ENCODE results near the gene PPP6R2.
"Not testable (repeated sequence)": the region's sequence is repeated elsewhere in the genome, so short reads cannot be mapped to it uniquely, and the experiment has no call there.

Gene PPP6R2

DNA sequence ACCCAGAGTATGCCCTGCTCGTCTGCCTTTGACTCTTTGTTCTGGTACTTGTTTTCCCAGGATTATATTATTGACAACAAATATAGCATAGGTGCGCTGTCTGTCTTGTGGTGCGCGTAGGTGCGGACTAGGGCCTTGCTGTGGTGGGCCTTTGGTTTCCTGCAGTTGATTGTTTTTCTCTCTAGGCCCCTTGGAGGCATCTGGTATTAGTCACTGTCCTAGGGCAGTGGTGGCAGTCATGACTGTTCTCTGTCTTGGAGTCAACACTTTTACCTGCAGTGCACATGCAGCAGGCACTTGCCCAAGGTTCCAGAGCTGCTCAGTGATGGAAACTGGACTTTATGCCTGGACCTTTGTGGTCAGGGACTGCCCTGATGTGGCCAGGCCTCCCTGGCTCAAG is 18.6 kb downstream of the PPP6R2 start:
- Histone ChIP-seq H3K79me2 (ENCODE audit: insufficient read depth, low read depth) (peaks cover 62% of the 10 kb centered on the region; the same call in 1 of the 2 replicates), H4K20me1 (ENCODE audit: insufficient read depth) (no peaks in the 10 kb centered on the region), H3K36me3 (ENCODE audit: insufficient read depth) (no peaks in the 10 kb centered on the region), H3K9ac (no peak overlapping the region), H3K4me3 (IDR thresholded peaks at IDR 0.05; ENCODE audit: insufficient read depth, low read depth, low read length) (no peak overlapping the region), H3K27ac (no peak overlapping the region), H3K27me3 (ENCODE audit: insufficient read depth, low read depth) (no peaks in the 10 kb centered on the region), H3K4me2 (no peak overlapping the region), H2AFZ (ENCODE audit: low read depth) (no peak overlapping the region), H3K4me1 (ENCODE audit: low read depth, poor library complexity, severe bottlenecking) (no peaks in the 10 kb centered on the region)
- TF ChIP-seq, protein P1, sequence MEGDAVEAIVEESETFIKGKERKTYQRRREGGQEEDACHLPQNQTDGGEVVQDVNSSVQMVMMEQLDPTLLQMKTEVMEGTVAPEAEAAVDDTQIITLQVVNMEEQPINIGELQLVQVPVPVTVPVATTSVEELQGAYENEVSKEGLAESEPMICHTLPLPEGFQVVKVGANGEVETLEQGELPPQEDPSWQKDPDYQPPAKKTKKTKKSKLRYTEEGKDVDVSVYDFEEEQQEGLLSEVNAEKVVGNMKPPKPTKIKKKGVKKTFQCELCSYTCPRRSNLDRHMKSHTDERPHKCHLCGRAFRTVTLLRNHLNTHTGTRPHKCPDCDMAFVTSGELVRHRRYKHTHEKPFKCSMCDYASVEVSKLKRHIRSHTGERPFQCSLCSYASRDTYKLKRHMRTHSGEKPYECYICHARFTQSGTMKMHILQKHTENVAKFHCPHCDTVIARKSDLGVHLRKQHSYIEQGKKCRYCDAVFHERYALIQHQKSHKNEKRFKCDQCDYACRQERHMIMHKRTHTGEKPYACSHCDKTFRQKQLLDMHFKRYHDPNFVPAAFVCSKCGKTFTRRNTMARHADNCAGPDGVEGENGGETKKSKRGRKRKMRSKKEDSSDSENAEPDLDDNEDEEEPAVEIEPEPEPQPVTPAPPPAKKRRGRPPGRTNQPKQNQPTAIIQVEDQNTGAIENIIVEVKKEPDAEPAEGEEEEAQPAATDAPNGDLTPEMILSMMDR (conservative IDR thresholded peaks at IDR 0.05; ENCODE audit: low read depth, low read length) = no peak

GRCh38 chr22:50363166-50363802 is 20.2 kb downstream of the PPP6R2 start:
- Histone ChIP-seq H3K4me2 (no peak overlapping the region), H3K27me3 (ENCODE audit: insufficient read depth, low read depth) (no peaks in the 10 kb centered on the region), H3K9ac (no peak overlapping the region), H3K79me2 (ENCODE audit: insufficient read depth, low read depth) (peaks cover 52% of the 10 kb centered on the region; the same call in 1 of the 2 replicates), H3K36me3 (ENCODE audit: insufficient read depth) (no peaks in the 10 kb centered on the region), H3K4me3 (IDR thresholded peaks at IDR 0.05; ENCODE audit: insufficient read depth, low read depth, low read length) (no peak overlapping the region), H3K4me1 (ENCODE audit: low read depth, poor library complexity, severe bottlenecking) (no peaks in the 10 kb centered on the region), H2AFZ (ENCODE audit: low read depth) (no peak overlapping the region), H3K27ac (no peak overlapping the region), H4K20me1 (ENCODE audit: insufficient read depth) (no peaks in the 10 kb centered on the region)
- TF ChIP-seq, protein P1 (conservative IDR thresholded peaks at IDR 0.05; ENCODE audit: low read depth, low read length) = no peak

- peaks cover 52% of the 10 kb centered on the region; the same call in 1 of the 2 replicates for H3K79me2 ChIP-seq (ENCODE audit: insufficient read depth, low read depth)
- H3K4me2 ChIP-seq; H3K27me3 ChIP-seq (ENCODE audit: insufficient read depth, low read depth); H4K20me1 ChIP-seq (ENCODE audit: insufficient read depth); H3K36me3 ChIP-seq (ENCODE audit: insufficient read depth); H3K4me1 ChIP-seq (ENCODE audit: low read depth, poor library complexity, severe bottlenecking); H2AFZ ChIP-seq (ENCODE audit: low read depth); H3K9ac ChIP-seq; H3K4me3 ChIP-seq (IDR thresholded peaks at IDR 0.05; ENCODE audit: insufficient read depth, low read depth, low read length); H3K27ac ChIP-seq: not testable (repeated sequence)
These were observed 20.7 kb downstream of the PPP6R2 start for GRCh38 chr22:50363803-50364194.

DNA sequence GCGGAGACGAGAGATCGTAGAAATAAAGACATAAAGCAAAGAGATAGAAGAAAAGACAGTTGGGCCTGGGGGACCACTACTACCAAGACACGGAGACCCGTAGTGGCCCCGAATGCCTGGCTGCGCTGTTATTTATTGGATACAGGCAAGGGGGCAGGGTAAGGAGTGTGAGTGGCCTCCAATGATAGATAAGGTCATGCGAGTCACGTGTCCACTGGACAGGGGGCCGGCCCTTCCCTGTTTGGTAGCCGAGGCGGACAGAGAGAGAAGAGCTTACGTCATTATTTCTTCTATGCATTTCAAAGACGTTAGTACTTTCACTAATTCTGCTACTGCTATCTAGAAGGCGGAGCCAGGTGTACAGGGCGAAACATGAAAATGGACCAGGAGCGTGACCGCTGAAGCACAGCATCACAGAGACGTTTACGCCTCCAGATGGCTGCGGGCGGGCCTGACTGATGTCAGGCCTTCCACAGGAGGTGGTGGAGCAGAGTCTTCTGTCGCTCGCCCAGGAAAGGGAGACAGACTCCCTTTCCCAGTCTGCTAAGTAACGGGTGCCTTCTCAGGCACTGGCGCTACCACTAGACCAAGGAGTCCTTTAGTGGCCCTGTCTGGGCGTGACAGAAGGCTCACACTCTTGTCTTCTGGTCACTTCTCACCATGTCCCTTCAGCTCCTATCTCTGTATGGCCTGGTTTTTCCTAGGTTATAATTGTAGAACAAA is 24.8 kb downstream of the PPP6R2 start:
- TF ChIP-seq, protein P1 (conservative IDR thresholded peaks at IDR 0.05; ENCODE audit: low read depth, low read length) = no peak
- H3K4me2 ChIP-seq = no peak overlapping the region
- peaks cover 22% of the 10 kb centered on the region; the same call in 1 of the 2 replicates for H3K79me2 ChIP-seq (ENCODE audit: insufficient read depth, low read depth)
- H4K20me1 ChIP-seq (ENCODE audit: insufficient read depth) = no peaks in the 10 kb centered on the region
- H3K4me1 ChIP-seq (ENCODE audit: low read depth, poor library complexity, severe bottlenecking) = no peaks in the 10 kb centered on the region
- no peak overlapping the region for H2AFZ ChIP-seq (ENCODE audit: low read depth)
- no peaks in the 10 kb centered on the region for H3K27me3 ChIP-seq (ENCODE audit: insufficient read depth, low read depth)
- H3K4me3 ChIP-seq (IDR thresholded peaks at IDR 0.05; ENCODE audit: insufficient read depth, low read depth, low read length) = no peak overlapping the region
- no peaks in the 10 kb centered on the region for H3K36me3 ChIP-seq (ENCODE audit: insufficient read depth)
- H3K27ac ChIP-seq = no peak overlapping the region
- no peak overlapping the region for H3K9ac ChIP-seq
